Measurements from ENCODE around the gene ERVW-1. TPM values are rescaled to one million over a fixed set of nuclear protein-coding genes. Genes with fewer than 3 reads are reported as not detected.

The ERVW-1 gene
- total and polyA plus RNA-seq, 2 experiments from 2014 or later: 0.07 TPM; not detected in 1

DNA sequence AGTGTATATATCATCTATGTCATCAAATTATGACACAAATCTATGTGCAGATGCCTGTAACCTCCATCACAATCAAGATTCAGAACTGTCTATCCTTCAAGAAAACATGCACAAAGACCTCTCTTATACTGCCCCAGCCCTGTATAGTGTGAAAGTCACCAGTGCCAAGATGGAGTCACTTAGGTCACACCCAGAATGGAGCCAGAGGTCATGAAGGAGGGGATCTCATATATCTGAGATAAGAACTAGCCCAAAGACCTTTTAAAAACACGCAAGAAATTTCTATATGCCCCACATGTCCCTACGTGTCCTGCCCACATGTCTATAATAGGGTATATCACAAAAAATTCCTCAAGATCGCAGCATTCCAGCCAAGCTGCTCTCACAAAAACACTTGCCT, 50.6 kb downstream of the ERVW-1 start:
- Histone ChIP-seq H3K4me1 (ENCODE audit: insufficient read depth) (peaks cover 6% of the 10 kb centered on the region), H3K9me2 (ENCODE audit: insufficient read depth) (no peaks in the 10 kb centered on the region), H4K20me1 (replicated peaks; ENCODE audit: insufficient read depth) (no peaks in the 10 kb centered on the region), H3K27me3 (ENCODE audit: insufficient read depth) (no peaks in the 10 kb centered on the region), H3K36me3 (ENCODE audit: insufficient read depth) (no peaks in the 10 kb centered on the region), H3K27ac (ENCODE audit: low read depth) (no peak overlapping the region), H3F3A (replicated peaks; ENCODE audit: low read depth) (no peaks in the 10 kb centered on the region), H3K4me3 (no peak overlapping the region), H3K4me2 (no peak overlapping the region), H2AFZ (0 out of 2 replicates have a peak overlapping the region, but pooled peaks have one; percentile 7), H3K79me2 (replicated peaks; ENCODE audit: insufficient read depth) (no peaks in the 10 kb centered on the region)
- no peak overlapping the region for H3K4me3 Mint-ChIP-seq
- H3K27me3 Mint-ChIP-seq (ENCODE audit: insufficient read depth, low read depth, poor library complexity): peaks cover 9% of the 10 kb centered on the region
- no peak overlapping the region for H3K27ac Mint-ChIP-seq
- TF ChIP-seq STAT1 (IDR thresholded peaks at IDR 0.05; ENCODE audit: unreplicated experiment): no peak
- TF ChIP-seq POLR2AphosphoS5 (IDR thresholded peaks at IDR 0.05; ENCODE audit: low read depth): no peak
- TF ChIP-seq EZH2 (IDR thresholded peaks at IDR 0.05; ENCODE audit: low read depth, unreplicated experiment): no peak
- no peak for TF ChIP-seq NANOG (IDR thresholded peaks at IDR 0.05; ENCODE audit: borderline replicate concordance)
- TF ChIP-seq, protein P1, sequence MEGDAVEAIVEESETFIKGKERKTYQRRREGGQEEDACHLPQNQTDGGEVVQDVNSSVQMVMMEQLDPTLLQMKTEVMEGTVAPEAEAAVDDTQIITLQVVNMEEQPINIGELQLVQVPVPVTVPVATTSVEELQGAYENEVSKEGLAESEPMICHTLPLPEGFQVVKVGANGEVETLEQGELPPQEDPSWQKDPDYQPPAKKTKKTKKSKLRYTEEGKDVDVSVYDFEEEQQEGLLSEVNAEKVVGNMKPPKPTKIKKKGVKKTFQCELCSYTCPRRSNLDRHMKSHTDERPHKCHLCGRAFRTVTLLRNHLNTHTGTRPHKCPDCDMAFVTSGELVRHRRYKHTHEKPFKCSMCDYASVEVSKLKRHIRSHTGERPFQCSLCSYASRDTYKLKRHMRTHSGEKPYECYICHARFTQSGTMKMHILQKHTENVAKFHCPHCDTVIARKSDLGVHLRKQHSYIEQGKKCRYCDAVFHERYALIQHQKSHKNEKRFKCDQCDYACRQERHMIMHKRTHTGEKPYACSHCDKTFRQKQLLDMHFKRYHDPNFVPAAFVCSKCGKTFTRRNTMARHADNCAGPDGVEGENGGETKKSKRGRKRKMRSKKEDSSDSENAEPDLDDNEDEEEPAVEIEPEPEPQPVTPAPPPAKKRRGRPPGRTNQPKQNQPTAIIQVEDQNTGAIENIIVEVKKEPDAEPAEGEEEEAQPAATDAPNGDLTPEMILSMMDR (conservative IDR thresholded peaks at IDR 0.05; ENCODE audit: low read depth in 2 of 2): no peak
- no peak for TF ChIP-seq ZNF114 (CRISPR knock-in tag; IDR thresholded peaks at IDR 0.05)
- no peak for TF ChIP-seq JUNB (IDR thresholded peaks at IDR 0.05; ENCODE audit: unreplicated experiment)
- no peak for TF ChIP-seq CREB1 (CRISPR knock-in tag; IDR thresholded peaks at IDR 0.05; ENCODE audit: low read depth)
- TF ChIP-seq, protein P2, sequence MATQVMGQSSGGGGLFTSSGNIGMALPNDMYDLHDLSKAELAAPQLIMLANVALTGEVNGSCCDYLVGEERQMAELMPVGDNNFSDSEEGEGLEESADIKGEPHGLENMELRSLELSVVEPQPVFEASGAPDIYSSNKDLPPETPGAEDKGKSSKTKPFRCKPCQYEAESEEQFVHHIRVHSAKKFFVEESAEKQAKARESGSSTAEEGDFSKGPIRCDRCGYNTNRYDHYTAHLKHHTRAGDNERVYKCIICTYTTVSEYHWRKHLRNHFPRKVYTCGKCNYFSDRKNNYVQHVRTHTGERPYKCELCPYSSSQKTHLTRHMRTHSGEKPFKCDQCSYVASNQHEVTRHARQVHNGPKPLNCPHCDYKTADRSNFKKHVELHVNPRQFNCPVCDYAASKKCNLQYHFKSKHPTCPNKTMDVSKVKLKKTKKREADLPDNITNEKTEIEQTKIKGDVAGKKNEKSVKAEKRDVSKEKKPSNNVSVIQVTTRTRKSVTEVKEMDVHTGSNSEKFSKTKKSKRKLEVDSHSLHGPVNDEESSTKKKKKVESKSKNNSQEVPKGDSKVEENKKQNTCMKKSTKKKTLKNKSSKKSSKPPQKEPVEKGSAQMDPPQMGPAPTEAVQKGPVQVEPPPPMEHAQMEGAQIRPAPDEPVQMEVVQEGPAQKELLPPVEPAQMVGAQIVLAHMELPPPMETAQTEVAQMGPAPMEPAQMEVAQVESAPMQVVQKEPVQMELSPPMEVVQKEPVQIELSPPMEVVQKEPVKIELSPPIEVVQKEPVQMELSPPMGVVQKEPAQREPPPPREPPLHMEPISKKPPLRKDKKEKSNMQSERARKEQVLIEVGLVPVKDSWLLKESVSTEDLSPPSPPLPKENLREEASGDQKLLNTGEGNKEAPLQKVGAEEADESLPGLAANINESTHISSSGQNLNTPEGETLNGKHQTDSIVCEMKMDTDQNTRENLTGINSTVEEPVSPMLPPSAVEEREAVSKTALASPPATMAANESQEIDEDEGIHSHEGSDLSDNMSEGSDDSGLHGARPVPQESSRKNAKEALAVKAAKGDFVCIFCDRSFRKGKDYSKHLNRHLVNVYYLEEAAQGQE (IDR thresholded peaks at IDR 0.05; ENCODE audit: unreplicated experiment): no peak
- TF ChIP-seq, protein P3, sequence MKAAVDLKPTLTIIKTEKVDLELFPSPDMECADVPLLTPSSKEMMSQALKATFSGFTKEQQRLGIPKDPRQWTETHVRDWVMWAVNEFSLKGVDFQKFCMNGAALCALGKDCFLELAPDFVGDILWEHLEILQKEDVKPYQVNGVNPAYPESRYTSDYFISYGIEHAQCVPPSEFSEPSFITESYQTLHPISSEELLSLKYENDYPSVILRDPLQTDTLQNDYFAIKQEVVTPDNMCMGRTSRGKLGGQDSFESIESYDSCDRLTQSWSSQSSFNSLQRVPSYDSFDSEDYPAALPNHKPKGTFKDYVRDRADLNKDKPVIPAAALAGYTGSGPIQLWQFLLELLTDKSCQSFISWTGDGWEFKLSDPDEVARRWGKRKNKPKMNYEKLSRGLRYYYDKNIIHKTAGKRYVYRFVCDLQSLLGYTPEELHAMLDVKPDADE (IDR thresholded peaks at IDR 0.05): no peak
- TF ChIP-seq EZH2phosphoT487 (IDR thresholded peaks at IDR 0.05; ENCODE audit: unreplicated experiment): no peak
- no peak for TF ChIP-seq ZNF331 (CRISPR knock-in tag; IDR thresholded peaks at IDR 0.05; ENCODE audit: low read depth)
- TF ChIP-seq, protein P4, sequence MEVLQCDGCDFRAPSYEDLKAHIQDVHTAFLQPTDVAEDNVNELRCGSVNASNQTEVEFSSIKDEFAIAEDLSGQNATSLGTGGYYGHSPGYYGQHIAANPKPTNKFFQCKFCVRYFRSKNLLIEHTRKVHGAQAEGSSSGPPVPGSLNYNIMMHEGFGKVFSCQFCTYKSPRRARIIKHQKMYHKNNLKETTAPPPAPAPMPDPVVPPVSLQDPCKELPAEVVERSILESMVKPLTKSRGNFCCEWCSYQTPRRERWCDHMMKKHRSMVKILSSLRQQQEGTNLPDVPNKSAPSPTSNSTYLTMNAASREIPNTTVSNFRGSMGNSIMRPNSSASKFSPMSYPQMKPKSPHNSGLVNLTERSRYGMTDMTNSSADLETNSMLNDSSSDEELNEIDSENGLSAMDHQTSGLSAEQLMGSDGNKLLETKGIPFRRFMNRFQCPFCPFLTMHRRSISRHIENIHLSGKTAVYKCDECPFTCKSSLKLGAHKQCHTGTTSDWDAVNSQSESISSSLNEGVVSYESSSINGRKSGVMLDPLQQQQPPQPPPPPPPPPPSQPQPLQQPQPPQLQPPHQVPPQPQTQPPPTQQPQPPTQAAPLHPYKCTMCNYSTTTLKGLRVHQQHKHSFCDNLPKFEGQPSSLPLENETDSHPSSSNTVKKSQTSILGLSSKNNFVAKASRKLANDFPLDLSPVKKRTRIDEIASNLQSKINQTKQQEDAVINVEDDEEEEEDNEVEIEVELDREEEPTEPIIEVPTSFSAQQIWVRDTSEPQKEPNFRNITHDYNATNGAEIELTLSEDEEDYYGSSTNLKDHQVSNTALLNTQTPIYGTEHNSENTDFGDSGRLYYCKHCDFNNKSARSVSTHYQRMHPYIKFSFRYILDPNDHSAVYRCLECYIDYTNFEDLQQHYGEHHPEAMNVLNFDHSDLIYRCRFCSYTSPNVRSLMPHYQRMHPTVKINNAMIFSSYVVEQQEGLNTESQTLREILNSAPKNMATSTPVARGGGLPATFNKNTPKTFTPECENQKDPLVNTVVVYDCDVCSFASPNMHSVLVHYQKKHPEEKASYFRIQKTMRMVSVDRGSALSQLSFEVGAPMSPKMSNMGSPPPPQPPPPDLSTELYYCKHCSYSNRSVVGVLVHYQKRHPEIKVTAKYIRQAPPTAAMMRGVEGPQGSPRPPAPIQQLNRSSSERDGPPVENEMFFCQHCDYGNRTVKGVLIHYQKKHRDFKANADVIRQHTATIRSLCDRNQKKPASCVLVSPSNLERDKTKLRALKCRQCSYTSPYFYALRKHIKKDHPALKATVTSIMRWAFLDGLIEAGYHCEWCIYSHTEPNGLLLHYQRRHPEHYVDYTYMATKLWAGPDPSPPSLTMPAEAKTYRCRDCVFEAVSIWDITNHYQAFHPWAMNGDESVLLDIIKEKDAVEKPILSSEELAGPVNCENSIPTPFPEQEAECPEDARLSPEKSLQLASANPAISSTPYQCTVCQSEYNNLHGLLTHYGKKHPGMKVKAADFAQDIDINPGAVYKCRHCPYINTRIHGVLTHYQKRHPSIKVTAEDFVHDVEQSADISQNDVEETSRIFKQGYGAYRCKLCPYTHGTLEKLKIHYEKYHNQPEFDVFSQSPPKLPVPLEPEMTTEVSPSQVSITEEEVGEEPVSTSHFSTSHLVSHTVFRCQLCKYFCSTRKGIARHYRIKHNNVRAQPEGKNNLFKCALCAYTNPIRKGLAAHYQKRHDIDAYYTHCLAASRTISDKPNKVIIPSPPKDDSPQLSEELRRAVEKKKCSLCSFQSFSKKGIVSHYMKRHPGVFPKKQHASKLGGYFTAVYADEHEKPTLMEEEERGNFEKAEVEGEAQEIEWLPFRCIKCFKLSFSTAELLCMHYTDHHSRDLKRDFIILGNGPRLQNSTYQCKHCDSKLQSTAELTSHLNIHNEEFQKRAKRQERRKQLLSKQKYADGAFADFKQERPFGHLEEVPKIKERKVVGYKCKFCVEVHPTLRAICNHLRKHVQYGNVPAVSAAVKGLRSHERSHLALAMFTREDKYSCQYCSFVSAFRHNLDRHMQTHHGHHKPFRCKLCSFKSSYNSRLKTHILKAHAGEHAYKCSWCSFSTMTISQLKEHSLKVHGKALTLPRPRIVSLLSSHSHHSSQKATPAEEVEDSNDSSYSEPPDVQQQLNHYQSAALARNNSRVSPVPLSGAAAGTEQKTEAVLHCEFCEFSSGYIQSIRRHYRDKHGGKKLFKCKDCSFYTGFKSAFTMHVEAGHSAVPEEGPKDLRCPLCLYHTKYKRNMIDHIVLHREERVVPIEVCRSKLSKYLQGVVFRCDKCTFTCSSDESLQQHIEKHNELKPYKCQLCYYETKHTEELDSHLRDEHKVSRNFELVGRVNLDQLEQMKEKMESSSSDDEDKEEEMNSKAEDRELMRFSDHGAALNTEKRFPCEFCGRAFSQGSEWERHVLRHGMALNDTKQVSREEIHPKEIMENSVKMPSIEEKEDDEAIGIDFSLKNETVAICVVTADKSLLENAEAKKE (CRISPR knock-in tag; IDR thresholded peaks at IDR 0.05): no peak
- H3K36me3 Mint-ChIP-seq (ENCODE audit: low read depth): no peaks in the 10 kb centered on the region
- ATAC-seq: no peak
- no peak for DNase-seq (ENCODE audit: low spot score)
- no peaks in the 10 kb centered on the region for H3K9me3 Mint-ChIP-seq
- H3K4me1 Mint-ChIP-seq: peaks cover 16% of the 10 kb centered on the region
